Caco-2 (cell line): Measurements from ENCODE around the gene PXT1. TPM values are rescaled to one million over a fixed set of nuclear protein-coding genes. Genes with fewer than 3 reads are reported as not detected.

ENCODE experiments used
- BruUV-seq: library from RNA; stranded (reverse); fragments of 400-500 nt; replicated peaks from 2 replicates; lab custom pipeline; 2021; lab: Mats Ljungman, UMichigan
- CTCF ChIA-PET: fragments of 300-600 bp; sonication (Branson Sonifier 250); formaldehyde crosslinking; loops from one replicate; lab custom pipeline; 2022; ENCODE audit warnings: antibody characterized with exemption; lab: Charles Lee
- POLR2A ChIA-PET: fragments of 300-600 bp; sonication (Branson Sonifier 250); formaldehyde crosslinking; loops from one replicate; lab custom pipeline; 2022; ENCODE audit warnings: antibody characterized with exemption; lab: Charles Lee
- DNase-seq, 2 experiments: peaks; one replicate each; pipeline versions ENCODE4 v3.0.0 to v3.0.0-alpha.2; 2020 to 2022
- H3K27me3 ChIP-seq: replicated peaks from 2 replicates; pipeline ENCODE4 v1.6.0; 2011; ENCODE audit warnings: low read length; ENCODE audit not compliant: control insufficient read depth, insufficient read depth
- H3K36me3 ChIP-seq: 2 replicates; pipeline ENCODE4 v1.5.1; 2011; ENCODE audit warnings: low read length; ENCODE audit not compliant: control insufficient read depth, insufficient read depth
- H3K4me1 ChIP-seq: fragments of 250-450 bp; sonication (Bioruptor Pico); 2 replicates; pipeline ENCODE4 v1.5.1; 2020; ENCODE audit warnings: mild to moderate bottlenecking
- H3K4me3 ChIP-seq: 2 replicates; pipeline ENCODE4 v1.5.1; 2011; ENCODE audit warnings: low read depth, mild to moderate bottlenecking, control low read depth, low read length
- H3K9me3 ChIP-seq: fragments of 250-450 bp; sonication (Bioruptor Pico); 2 replicates; pipeline ENCODE4 v1.5.1; 2020; ENCODE audit warnings: mild to moderate bottlenecking, moderate library complexity
- H3K27ac Mint-ChIP-seq: one replicate; pipeline ENCODE4 v1.8.0; 2022; ENCODE audit warnings: mixed read lengths; ENCODE audit not compliant: unreplicated experiment
- H3K27me3 Mint-ChIP-seq: one replicate; pipeline ENCODE4 v1.8.0; 2022; ENCODE audit warnings: mixed read lengths; ENCODE audit not compliant: insufficient read depth, unreplicated experiment
- H3K36me3 Mint-ChIP-seq: one replicate; pipeline ENCODE4 v1.8.0; 2022; ENCODE audit warnings: mild to moderate bottlenecking, mixed read lengths; ENCODE audit not compliant: insufficient read depth, unreplicated experiment
- H3K4me1 Mint-ChIP-seq: one replicate; pipeline ENCODE4 v1.8.0; 2022; ENCODE audit warnings: low read depth, mixed read lengths; ENCODE audit not compliant: unreplicated experiment
- H3K4me3 Mint-ChIP-seq: one replicate; pipeline ENCODE4 v1.8.0; 2022; ENCODE audit warnings: mild to moderate bottlenecking, moderate library complexity, mixed read lengths; ENCODE audit not compliant: unreplicated experiment
- H3K9me3 Mint-ChIP-seq: one replicate; pipeline ENCODE4 v1.8.0; 2022; ENCODE audit warnings: mixed read lengths; ENCODE audit not compliant: unreplicated experiment
- CTCF ChIP-seq, 2 experiments: fragments of 200-600 bp in 1 of 2; IDR thresholded peaks; 1 replicate in 1 of 2; 2 replicates in 1 of 2; pipeline versions ENCODE4 v1.5.1 to v1.8.0; 2011 to 2022; ENCODE audit warnings: antibody characterized with exemption in 1 of 2, control low read depth in 1 of 2, inconsistent platforms in 1 of 2, low read depth in 1 of 2, low read length in 1 of 2, mild to moderate bottlenecking in 1 of 2, moderate library complexity in 1 of 2; ENCODE audit not compliant: insufficient read depth in 1 of 2, severe bottlenecking in 1 of 2, unreplicated experiment in 1 of 2
- intact Hi-C: fragments of 100-400 bp; cut with micrococcal nuclease; formaldehyde crosslinking; loops from one replicate; pipeline ENCODE4 v1.10.0; 2022; ENCODE audit not compliant: unreplicated experiment
- total RNA-seq: library from RNA; stranded (reverse); gene quantifications from 2 replicates; pipeline ENCODE4 v1.2.3, GENCODE V29; 2022

Gene PXT1
- total RNA-seq, 1 experiment from 2014 or later = not detected

- no peaks in the 10 kb centered on the region for H3K9me3 ChIP-seq
- no peak overlapping the region for H3K4me3 ChIP-seq
- Mint-ChIP-seq H3K4me1 (no peaks in the 10 kb centered on the region), H3K27ac (no peak overlapping the region), H3K9me3 (no peaks in the 10 kb centered on the region), H3K4me3 (no peak overlapping the region), H3K27me3 (no peaks in the 10 kb centered on the region), H3K36me3 (peaks cover 25% of the 10 kb centered on the region)
- no TSS peak for BruUV-seq
- no peaks in the 10 kb centered on the region for H3K27me3 ChIP-seq
- TF ChIP-seq CTCF (IDR thresholded peaks at IDR 0.05; ENCODE audit: insufficient read depth in 1 of 2, low read depth in 1 of 2, low read length in 1 of 2, severe bottlenecking in 1 of 2, unreplicated experiment in 1 of 2) = no peak
- intact Hi-C loops = no loop called here
- H3K36me3 ChIP-seq = no peaks in the 10 kb centered on the region
- H3K4me1 ChIP-seq = no peaks in the 10 kb centered on the region
- CTCF ChIA-PET = no interaction called here
- POLR2A ChIA-PET = no interaction called here
- no peak for DNase-seq
Measured at GRCh38 chr6:36467625-36468024, 25.0 kb upstream of the PXT1 start.

- Mint-ChIP-seq H3K27ac (no peak overlapping the region), H3K4me3 (no peak overlapping the region), H3K9me3 (no peaks in the 10 kb centered on the region), H3K4me1 (no peaks in the 10 kb centered on the region), H3K36me3 (peaks cover 10% of the 10 kb centered on the region), H3K27me3 (no peaks in the 10 kb centered on the region)
- H3K4me1 ChIP-seq = no peaks in the 10 kb centered on the region
- intact Hi-C loops = no loop called here
- CTCF ChIA-PET = no interaction called here
- no peak for TF ChIP-seq CTCF (IDR thresholded peaks at IDR 0.05; ENCODE audit: insufficient read depth in 1 of 2, low read depth in 1 of 2, low read length in 1 of 2, severe bottlenecking in 1 of 2, unreplicated experiment in 1 of 2)
- no peaks in the 10 kb centered on the region for H3K9me3 ChIP-seq
- POLR2A ChIA-PET = no interaction called here
- H3K4me3 ChIP-seq = no peak overlapping the region
- H3K36me3 ChIP-seq = no peaks in the 10 kb centered on the region
- no TSS peak for BruUV-seq
- DNase-seq = no peak
- no peaks in the 10 kb centered on the region for H3K27me3 ChIP-seq
Measured at GRCh38 chr6:36464233-36464632, 21.6 kb upstream of the PXT1 start.

- H3K27me3 Mint-ChIP-seq = no peaks in the 10 kb centered on the region
- no peak for TF ChIP-seq CTCF (IDR thresholded peaks at IDR 0.05; ENCODE audit: insufficient read depth in 1 of 2, low read depth in 1 of 2, low read length in 1 of 2, severe bottlenecking in 1 of 2, unreplicated experiment in 1 of 2)
- no peaks in the 10 kb centered on the region for H3K4me1 ChIP-seq
- no peaks in the 10 kb centered on the region for H3K9me3 ChIP-seq
- no peak for DNase-seq
- no peak overlapping the region for H3K27ac Mint-ChIP-seq
- no peaks in the 10 kb centered on the region for H3K27me3 ChIP-seq
- peaks cover 5% of the 10 kb centered on the region for H3K36me3 Mint-ChIP-seq
- H3K4me3 ChIP-seq = no peak overlapping the region
- ChIA-PET CTCF (no interaction called here), POLR2A (no interaction called here)
- intact Hi-C loops = no loop called here
- no TSS peak for BruUV-seq
- H3K36me3 ChIP-seq = no peaks in the 10 kb centered on the region
- H3K9me3 Mint-ChIP-seq = no peaks in the 10 kb centered on the region
- H3K4me3 Mint-ChIP-seq = no peak overlapping the region
- no peaks in the 10 kb centered on the region for H3K4me1 Mint-ChIP-seq
Measured at GRCh38 chr6:36463676-36464075, 21.0 kb upstream of the PXT1 start.
